Ureter (tissue), 1 donor: ENCODE results near the gene EXPH5. TPM values are rescaled to one million over a fixed set of nuclear protein-coding genes. Genes with fewer than 3 reads are reported as not detected.
"Not testable (repeated sequence)": the region's sequence is repeated elsewhere in the genome, so short reads cannot be mapped to it uniquely, and the experiment has no call there.

Experiments
- DNase-seq: peaks from one replicate; pipeline ENCODE4 v3.0.0-alpha.2; 2020; ENCODE audit warnings: low spot score
- total RNA-seq: library from RNA; stranded (reverse); gene quantifications from one replicate; pipeline ENCODE4 v1.2.4, GENCODE V29; 2023
- donor health status: DM: yes; HTN: yes; CAD: no.

The EXPH5 gene, protein sequence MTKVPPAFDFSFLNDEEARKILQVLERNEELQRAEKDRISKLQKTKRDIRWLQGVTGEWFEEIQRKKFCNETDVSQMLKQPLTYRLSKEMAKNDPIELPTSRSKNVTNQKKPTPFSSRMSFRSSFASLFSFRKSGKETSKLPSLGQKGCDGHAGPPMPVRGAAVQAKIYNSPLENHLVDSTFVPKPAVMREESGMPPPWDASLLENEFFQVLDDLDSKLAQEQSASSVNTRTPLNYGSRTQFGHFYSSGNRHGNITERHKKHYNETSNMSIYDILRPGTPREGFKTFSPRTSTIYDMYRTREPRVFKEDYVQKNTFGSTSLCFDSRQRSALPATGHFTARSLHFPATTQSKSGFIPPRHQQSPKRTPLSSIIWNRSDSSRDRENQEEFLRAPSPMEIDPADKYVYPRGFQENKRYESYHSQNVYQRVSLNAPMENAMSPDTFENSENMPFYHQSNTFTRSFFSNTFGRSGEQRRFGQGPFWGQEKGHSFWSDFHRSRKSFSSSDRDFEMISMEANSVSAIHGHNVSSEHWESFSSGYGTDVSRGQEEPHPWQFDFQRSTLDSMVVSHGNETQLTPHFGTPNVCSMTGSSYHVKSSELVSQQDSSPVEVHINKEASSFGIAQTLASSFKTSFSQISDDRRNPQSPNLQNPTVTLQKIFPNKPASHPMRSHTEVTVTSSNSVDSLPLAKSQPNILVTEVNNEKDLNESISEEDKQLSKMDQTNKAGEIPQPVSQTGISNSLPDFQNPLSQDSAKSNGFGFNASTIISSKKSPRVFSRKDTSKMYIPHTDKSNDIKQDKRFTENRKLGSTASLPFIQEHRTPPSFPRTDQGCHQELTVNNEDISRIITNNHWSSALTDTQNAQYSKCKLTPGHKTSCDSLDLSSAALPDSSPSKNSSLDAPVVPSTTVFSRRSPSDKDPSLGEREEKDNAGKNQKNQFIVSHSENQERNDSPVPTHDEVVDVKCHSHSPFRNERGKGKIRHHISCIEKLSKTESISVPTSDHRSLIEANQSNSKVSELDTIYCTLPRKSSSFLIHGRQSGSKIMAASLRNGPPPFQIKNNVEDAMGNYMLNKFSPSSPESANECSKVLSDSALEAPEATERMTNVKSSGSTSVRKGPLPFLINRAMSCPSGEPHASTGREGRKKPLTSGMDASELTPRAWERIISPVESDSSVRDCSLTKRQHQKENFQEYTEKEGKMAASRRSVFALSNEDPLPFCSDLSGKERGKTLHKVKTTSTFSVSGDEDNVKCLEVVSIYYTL (N-terminal part only)
- 19.5 TPM for total RNA-seq

DNA sequence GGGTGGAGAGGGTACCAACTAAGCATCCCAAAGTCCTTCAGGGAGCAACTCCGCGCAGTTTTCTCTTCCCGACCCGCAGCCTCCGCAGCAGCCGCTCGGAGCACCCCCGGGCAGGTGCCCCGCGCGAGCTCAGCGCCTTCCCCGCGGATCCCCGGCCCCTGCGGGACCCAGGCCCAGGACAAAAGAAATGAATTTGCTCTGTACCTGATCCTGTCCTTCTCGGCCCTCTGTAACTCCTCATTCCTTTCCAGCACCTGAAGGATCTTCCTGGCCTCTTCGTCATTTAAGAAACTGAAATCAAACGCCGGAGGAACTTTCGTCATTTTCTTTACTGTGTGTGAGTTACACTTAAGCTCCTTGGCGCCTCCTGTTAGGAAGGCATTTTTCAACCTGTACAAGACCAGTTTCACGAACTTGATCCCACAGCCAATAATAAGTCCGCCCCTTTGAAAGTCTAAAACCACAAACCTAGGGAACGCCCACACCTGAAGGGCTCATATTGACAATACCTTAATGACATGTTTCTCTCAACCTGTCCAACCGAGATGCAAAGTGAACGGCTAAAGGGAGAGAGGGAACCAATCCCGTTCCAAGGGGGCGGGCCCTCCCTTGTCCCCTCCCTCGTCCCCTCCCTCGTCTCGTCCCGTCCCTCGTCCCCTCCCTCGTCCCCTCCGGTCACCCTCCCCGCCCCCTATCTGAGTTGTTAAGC lies at the start of gene EXPH5:
Gene EXPH5, minus strand, starts transcription at position 555 of the 709 bp plus-strand sequence. Its CDS starts 232 bp downstream, at position 323.
- DNase-seq: peak; percentile 96

DNA sequence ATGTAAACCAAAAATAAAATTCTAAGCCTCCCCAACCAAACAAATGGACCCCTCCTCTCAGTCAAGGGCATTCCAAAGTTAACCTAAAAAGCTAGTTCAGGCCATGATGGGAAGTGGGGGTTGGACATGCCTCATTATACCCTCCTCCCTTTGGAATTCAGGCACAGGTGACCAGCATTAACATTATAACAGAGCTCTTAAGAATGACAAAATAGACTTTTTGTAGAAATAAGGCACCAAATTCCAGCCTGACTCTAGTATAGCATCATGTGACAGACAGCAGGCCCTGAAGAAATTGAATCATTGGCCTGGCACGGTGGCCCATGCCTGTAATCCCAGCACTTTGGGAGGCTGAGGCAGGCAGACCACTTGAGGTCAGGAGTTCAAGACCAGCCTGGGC lies 48.2 kb upstream of the EXPH5 start:
- not testable (repeated sequence) for DNase-seq

DNA sequence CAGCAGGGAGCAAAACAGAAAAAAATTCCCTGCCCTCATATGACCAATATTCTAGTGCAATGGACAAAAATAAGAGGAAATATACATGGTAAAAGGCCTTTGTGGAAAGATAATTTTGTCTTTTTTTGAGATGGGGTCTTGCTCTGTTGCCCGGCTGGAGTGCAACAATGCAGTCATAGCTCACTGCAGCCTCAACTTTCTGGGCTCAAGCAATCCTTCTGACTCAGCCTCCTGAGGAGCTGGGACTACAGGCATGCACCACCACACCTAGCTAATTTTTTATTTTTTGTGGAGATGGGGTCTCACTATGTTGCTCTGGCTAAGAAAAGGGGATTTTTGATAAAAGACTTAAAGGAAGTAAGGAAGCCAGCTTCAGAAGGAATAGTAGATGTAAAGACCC lies 45.6 kb upstream of the EXPH5 start:
- DNase-seq: no peak

DNA sequence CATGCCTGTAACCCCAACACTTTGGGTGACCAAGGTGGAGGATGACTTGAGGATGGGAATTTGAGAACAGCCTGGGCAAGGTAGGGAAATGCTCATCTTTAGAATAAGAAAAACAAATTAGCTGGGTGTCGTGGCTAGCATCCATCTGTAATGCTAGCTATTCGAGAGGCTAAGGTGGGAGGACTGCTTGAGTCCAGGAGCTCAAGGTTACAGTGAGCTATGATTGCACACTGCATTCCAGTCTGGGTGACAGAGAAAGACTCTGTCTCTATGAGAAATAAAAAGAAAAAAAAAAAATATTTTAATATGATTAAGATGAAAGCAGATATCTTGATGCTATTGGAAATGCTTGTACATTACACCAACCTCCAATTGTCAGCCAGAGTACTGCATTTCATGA lies 42.7 kb upstream of the EXPH5 start:
- DNase-seq: no peak

DNA sequence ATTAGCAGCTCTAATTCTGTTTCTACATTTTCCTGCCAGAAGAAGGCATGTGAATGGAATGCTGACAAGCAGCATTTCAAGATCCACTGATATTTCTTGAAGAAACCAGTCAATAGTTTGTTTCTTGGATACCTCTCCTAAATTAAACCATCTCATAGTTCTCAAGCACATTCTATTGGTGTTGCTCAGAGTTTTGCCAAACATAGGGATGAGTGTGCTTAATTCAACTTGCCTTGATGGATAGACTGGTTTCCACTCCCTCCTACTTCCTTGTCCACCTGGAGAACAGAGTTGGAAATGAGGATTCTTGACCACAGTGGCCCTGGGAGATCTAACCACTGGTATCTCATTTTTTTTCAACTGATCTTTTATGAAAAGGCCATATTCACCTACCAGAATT lies 41.5 kb upstream of the EXPH5 start:
- DNase-seq: no peak

DNA sequence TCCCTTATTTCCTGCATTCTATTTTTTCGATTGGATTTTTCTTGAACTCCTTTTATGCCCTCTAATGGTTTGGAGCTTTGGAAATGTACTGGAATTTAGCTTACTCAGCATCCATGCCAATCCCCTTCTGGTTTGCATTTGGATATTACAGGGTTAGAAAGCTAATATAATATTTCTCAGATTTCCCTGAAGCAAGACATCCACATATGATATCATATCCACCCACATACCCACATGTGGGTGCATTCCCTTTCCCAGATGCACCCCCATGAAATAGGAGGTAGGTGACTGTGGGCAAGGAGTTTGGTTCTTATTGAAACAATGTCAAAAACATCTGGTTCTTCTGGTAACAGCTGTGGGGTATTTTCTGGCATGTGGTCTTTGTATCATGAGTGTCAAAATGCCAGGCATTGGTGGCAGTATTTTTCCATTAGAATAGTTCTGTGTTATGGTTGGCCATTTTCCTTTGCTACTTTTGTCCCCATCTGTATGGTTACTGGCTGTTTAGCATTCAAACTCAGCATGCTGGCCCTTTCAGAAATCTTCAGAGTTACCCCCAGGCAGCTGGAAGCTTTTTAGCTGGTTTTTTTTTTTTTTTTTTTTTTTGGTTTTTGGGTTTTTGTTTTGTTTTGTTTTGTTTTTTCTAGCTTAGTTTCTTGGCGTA lies 38.6 kb upstream of the EXPH5 start:
- no peak for DNase-seq

DNA sequence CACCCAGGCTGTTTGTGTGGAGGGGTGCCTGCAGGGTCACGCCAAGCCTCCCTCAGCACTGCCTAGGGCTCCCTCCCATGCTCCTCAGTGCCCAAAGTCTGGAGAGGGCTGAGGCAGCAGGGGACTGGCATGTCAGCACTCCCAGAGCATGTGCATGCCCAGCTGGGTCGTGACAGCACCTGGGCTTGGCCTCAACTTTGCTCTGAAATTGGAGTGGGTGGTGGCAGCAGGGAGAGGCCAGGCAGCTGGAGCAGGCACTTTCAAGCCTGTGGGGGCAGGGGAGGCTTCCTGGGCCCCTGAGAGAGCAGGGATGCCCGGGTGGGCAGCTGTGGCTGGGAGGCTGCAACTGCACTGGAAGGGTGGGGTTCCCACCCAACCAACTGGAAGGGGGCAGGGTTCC lies 35.7 kb upstream of the EXPH5 start:
- no peak for DNase-seq

DNA sequence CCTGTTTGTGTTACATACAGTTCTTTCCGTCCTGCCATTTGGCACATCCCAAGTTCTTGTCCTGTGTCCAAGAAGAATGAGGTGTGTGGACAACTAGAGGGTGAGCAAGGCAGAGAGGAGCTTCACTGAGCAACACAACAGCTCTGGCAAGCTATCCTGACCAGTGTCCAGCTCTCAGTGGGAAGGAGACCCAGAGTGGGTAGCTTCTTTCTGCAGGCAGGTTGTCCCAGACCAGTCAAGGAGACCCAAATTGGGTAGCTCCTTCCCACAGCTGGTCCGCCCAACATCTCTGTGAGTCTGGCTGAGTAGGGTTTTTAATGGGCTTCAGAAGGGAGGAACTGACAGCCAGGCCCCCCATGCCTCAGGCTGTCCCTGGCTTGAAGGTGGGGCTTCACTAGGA lies 35.2 kb upstream of the EXPH5 start:
- DNase-seq: no peak

DNA sequence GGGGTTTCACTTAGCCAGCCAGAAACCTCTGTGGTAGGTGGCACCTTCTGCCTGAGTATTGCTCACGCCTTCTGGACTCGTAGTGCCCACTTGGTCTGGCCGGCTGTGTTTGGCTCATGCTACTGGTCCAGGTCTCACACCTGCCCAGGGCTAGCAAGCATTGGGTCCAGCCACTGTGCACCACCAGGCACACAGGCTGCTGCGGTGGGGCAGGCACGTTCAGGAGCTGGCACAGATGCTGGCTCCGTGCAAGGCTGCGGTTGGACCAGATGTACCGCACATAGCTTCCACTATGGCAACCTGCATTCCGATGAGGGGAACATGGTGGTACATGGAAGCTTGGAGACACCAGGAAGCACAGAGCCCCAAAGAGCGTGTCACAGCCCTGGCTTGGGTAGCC lies 34.8 kb upstream of the EXPH5 start:
- DNase-seq: no peak

DNA sequence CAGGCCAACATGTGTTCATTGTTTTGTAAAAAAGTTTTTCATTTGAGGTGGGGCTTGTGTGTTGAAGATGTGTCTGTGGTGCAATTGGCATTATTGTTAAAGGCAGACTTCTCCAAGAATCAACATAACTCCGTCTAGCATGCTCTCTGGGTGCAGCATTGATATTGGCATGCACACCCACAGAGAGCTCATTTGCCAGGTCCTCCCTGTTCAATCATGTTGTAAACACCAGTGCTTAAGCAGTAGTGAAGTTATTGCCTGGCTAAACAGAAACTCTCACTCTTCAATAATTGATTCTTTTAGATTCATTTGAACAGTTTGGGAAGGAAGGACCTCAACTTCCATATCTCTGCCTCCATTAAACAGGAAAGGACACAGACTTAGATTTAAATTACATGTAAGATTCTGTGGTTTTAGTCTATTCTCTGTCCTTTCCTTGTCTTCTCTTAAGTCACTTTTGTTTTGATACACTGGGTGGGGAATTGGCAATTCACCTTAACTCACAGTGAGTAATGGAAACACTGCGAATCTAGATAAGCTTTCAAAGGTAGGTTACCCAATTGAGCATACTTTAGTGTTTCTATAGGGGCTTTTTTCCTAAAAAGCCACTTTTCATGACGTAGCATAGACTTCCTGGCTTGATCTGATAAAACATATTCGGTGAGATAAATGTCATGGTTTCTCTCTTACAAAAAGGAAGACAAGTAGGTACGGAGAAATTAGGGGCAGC lies 30.8 kb upstream of the EXPH5 start:
- no peak for DNase-seq

DNA sequence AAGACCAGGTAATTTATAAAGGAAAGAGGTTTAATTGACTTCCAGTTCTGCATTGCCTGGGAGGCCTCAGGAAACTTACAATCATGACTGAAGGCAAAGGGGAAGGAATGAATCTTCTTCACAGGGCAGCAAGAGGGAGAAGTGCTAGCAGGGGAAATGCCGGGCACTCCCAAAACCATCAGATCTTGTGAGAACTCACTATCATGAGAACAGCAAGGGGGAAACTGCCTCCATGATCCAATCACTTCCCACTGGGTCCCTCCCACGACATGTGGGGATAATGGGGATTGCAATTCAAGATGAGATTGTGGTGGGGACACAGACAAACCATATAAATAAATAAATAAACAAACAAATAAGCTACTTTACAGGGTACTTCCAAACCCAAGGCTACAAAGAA lies 28.8 kb upstream of the EXPH5 start:
- DNase-seq: no peak

DNA sequence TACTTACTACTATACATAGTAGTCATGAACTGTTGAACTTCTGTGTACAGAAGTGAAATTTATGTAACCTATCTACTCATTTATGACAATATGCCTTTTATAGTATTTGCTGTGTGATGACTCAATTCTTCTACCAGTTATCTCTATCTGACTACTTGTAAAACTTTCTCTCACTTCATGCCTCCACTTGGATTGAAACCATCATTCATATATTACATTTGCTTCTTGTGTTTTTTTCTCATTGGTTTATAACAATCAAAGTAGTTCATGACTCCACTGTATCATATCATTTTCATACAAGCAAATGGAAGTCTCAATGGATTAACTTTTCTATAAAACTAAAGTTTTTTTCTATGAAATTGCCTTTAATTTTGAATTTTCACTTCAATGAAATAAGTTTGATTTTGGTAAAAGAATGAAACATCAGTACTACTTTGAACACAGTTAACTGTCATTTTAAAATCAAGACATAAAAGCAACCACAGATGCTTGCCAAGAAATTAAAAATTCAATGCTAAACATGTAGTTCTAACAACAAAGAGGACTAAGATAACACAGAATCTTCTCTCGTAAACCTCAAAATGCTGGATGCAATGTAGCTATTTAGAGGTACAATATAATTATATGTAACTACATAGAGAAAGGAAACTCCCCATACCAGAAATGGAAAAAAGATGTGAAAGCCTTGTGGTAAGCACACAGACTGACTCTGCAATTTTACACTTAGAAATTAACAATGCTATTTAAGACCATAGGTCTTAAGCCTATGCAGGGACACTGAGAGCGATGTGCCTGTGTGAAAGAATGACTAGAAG lies 27.6 kb upstream of the EXPH5 start:
- DNase-seq: no peak

DNA sequence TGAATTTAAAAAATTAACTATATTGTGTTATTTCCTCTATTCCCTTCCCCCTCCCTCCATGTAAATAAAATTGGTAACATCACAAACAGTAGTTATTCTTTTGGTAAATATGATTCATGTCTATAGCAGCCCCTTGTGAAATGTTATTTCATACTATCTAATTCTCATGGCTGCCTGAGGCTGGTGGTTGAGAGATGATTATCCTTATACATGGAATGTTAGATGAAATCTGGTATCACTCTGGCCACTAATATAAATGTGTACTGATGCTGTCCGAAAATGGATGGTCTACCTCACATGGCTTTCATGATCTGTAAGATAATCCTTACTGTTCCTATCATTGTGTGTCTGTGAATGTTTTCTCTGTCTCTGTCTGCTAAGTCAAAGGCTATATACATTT lies 25.0 kb upstream of the EXPH5 start:
- DNase-seq: no peak

DNA sequence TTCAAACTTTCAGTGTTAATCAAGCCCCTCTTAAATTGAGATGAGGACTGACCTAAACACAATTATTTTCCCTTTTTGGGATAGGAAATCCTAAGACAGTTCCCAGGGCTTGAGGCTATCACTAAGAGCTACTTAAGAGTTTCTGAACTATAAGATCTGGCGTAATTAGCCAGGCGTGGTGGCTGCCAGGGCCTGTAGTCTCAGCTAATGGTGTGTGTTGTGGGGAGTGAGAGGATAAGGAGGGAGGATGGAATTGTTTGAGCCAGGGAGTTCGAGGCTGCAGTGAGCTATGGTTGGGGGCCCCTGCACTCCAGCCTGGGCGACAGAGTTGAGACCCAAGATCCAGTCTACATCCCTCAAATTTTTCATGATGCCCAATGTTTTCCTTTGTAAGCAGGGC lies 23.5 kb upstream of the EXPH5 start:
- DNase-seq: no peak

DNA sequence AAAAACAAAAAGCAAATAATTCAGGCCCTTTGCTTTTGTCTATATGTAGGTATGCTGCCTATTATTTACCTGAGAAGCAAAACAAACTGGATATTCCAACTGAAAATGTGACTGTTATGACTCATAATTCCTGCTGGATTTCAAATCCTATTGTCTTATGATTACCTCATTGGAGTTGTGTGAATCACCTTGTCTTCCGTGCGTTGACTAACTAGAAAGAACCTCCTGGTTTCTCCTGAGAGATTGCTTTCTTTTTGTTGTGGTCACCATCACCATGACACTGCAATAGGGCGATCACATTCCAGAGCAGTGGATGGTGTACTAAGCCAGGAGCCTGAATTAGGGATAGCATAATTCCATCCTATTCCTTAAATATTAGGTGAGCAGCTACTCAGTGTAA lies 23.0 kb upstream of the EXPH5 start:
- no peak for DNase-seq

DNA sequence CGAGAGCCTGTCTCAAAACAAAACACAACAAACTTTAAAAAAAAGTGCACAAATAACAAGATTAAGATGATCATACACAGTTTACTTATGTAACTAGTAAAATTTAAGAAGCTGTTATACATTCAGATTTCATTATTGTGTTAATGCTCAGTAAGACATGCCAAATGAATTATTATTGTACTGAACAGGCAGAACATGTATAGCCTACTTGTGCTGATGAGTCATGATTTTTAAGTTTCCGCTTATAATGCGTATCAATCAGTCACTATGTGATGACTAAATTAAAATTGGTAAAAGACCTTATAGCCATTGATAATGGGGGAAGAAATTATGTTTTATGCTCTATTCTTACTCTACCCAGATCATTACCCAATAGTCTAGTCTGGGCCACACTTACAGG lies 20.5 kb upstream of the EXPH5 start:
- DNase-seq: no peak

DNA sequence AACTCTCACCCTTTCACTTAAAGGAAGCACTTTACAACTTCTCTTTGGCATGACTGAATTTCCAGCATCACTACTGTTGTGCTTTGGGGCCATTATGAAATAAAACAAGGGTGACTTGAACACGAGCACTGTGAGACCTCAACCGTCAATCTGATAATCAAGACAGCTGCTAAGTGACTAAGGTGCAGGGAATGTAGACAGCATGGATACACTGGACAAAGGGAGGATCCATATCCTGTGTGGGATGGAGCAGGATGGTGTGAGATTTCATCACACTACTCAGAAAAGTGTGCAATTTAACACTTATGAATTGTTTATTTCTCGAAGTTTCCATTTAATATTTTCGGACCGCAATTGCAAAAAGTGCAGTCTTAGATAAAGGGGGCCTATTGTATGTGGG lies 16.1 kb upstream of the EXPH5 start:
- DNase-seq: no peak

DNA sequence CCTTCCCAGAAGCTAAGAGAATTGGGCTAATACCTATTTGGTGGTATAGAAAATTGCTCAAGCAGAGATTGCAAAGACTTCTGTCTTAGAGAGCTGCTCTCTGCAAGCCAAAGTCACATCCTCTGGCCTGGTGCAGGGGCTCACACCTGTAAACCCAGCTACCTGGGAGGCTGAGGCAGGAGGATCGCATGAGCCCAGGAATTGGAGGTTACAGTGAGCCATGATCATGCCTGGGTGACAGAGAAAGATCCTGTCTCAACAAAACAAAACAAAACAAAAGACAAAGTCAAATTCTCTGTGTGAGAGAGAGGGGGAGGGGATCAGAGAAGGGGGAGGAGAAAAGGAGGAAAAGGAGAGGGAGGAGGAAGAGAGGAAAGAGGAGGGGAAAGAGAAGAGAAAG lies 15.0 kb upstream of the EXPH5 start:
- DNase-seq: no peak

DNA sequence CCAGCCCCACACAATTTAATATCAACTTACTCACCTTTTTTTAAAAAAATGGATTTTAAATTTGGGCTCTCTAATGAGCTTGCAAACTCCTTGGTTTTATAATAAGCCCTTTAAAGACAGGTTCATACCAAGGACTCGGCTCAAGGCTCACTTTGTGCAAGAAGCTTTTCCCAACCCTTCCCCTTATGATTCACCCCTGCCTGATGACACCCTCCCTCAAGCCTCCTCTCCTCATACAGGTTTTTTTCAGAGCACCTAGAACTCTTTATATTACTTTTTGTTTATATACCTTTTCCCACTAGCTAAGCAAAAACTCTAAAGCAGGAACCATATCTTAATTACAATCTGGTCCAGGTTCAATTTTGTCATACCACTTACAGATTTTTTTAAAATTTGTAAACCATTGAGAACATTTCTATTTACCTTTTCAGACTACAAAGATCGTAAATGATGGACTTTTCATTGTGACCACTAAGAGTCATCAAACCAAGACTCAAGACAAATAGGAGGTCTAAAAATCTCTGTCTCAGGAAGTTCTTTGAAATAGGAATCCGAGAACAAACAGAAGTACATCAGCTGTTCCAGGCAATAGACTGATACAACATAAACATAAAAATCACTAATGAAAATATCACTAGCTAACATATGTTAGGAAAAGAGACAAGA lies 13.1 kb upstream of the EXPH5 start:
- DNase-seq: no peak
